ENCODE data around the gene ELFN1. TPM values are rescaled to one million over a fixed set of nuclear protein-coding genes. Genes with fewer than 3 reads are reported as not detected.

The ELFN1 gene
- total RNA-seq, 1 experiment from 2014 or later = 22.2 TPM

GRCh38 chr7:1659696-1660095 lies 10.4 kb upstream of the ELFN1 start:
- no peak for DNase-seq (ENCODE audit: low spot score)
- in situ Hi-C loops (cut with HindIII; ENCODE audit: low sequenced_read_pairs) = no loop called here

GRCh38 chr7:1661461-1661860 lies 8.6 kb upstream of the ELFN1 start:
- in situ Hi-C loops (cut with HindIII; ENCODE audit: low sequenced_read_pairs) = no loop called here
- DNase-seq (ENCODE audit: low spot score) = no peak

GRCh38 chr7:1662101-1662500 lies 8.0 kb upstream of the ELFN1 start:
- in situ Hi-C loops (cut with HindIII; ENCODE audit: low sequenced_read_pairs) = no loop called here
- no peak for DNase-seq (ENCODE audit: low spot score)

GRCh38 chr7:1662767-1663166 lies 7.3 kb upstream of the ELFN1 start:
- in situ Hi-C loops (cut with HindIII; ENCODE audit: low sequenced_read_pairs) = no loop called here
- no peak for DNase-seq (ENCODE audit: low spot score)

GRCh38 chr7:1663223-1663622 lies 6.9 kb upstream of the ELFN1 start:
- DNase-seq (ENCODE audit: low spot score) = no peak
- in situ Hi-C loops (cut with HindIII; ENCODE audit: low sequenced_read_pairs) = no loop called here

- in situ Hi-C loops (cut with HindIII; ENCODE audit: low sequenced_read_pairs) = no loop called here
- no peak for DNase-seq (ENCODE audit: low spot score)
Observed at GRCh38 chr7:1663857-1664651, 6.0 kb upstream of the ELFN1 start.

GRCh38 chr7:1664711-1665548 lies 5.1 kb upstream of the ELFN1 start:
- peak; percentile 38 for DNase-seq (ENCODE audit: low spot score)
- in situ Hi-C loops (cut with HindIII; ENCODE audit: low sequenced_read_pairs) = no loop called here

GRCh38 chr7:1665549-1666316 lies 4.3 kb upstream of the ELFN1 start:
- in situ Hi-C loops (cut with HindIII; ENCODE audit: low sequenced_read_pairs) = no loop called here
- DNase-seq (ENCODE audit: low spot score) = no peak

- in situ Hi-C loops (cut with HindIII; ENCODE audit: low sequenced_read_pairs) = no loop called here
- no peak for DNase-seq (ENCODE audit: low spot score)
Observed at GRCh38 chr7:1666317-1666822, 3.7 kb upstream of the ELFN1 start.

GRCh38 chr7:1666823-1667565 lies 3.1 kb upstream of the ELFN1 start:
- DNase-seq (ENCODE audit: low spot score) = no peak
- in situ Hi-C loops (cut with HindIII; ENCODE audit: low sequenced_read_pairs) = no loop called here

- in situ Hi-C loops (cut with HindIII; ENCODE audit: low sequenced_read_pairs) = no loop called here
- no peak for DNase-seq (ENCODE audit: low spot score)
Observed at GRCh38 chr7:1667566-1668395, 2.3 kb upstream of the ELFN1 start.

- in situ Hi-C loops (cut with HindIII; ENCODE audit: low sequenced_read_pairs) = no loop called here
- DNase-seq (ENCODE audit: low spot score) = no peak
Observed at GRCh38 chr7:1668396-1669063, 1.5 kb upstream of the ELFN1 start.

GRCh38 chr7:1669064-1669951 lies 769 bp upstream of the ELFN1 start:
- in situ Hi-C loops (cut with HindIII; ENCODE audit: low sequenced_read_pairs) = no loop called here
- peak; percentile 10 for DNase-seq (ENCODE audit: low spot score)

- no peak for DNase-seq (ENCODE audit: low spot score)
- in situ Hi-C loops (cut with HindIII; ENCODE audit: low sequenced_read_pairs) = no loop called here
Observed at GRCh38 chr7:1670894-1671593, 967 bp downstream of the ELFN1 start.

GRCh38 chr7:1671594-1672451 lies 1.7 kb downstream of the ELFN1 start:
- in situ Hi-C loops (cut with HindIII; ENCODE audit: low sequenced_read_pairs) = no loop called here
- DNase-seq (ENCODE audit: low spot score) = no peak
